B cell (primary cell): Measurements from ENCODE around the gene SCNM1.

Source experiments
- EZH2 ChIP-seq: IDR thresholded peaks from 2 replicates; pipeline ENCODE4 v1.6.1; 2012; ENCODE audit warnings: borderline replicate concordance, low read depth, mild to moderate bottlenecking, moderate library complexity, low read length; ENCODE audit not compliant: insufficient read depth, poor library complexity, severe bottlenecking
- TF ChIP-seq, protein P1 (sequence below): fragments of 200-600 bp; IDR thresholded peaks from one replicate; pipeline ENCODE4 v1.8.0; 2022; ENCODE audit warnings: antibody characterized with exemption, mild to moderate bottlenecking

DNA sequence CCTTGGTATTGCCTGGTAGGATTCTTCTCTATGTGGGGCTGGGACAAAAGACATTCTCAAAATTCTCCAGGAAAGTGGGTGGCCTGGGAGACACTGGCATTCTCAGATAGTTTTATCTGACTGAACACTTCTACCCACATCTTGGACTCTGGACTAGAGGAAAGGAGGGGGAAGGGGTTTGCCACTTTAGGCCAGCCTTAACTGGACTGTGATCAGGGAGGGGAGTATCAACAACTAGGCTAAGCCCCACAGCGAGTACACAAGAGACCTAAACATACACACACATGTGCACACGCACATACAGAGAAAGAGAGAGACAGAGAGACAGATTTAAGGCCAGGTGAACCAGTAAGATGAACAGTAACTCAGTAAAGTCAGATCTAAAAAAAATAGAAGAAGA, 18.3 kb upstream of the SCNM1 start:
- TF ChIP-seq, protein P1, sequence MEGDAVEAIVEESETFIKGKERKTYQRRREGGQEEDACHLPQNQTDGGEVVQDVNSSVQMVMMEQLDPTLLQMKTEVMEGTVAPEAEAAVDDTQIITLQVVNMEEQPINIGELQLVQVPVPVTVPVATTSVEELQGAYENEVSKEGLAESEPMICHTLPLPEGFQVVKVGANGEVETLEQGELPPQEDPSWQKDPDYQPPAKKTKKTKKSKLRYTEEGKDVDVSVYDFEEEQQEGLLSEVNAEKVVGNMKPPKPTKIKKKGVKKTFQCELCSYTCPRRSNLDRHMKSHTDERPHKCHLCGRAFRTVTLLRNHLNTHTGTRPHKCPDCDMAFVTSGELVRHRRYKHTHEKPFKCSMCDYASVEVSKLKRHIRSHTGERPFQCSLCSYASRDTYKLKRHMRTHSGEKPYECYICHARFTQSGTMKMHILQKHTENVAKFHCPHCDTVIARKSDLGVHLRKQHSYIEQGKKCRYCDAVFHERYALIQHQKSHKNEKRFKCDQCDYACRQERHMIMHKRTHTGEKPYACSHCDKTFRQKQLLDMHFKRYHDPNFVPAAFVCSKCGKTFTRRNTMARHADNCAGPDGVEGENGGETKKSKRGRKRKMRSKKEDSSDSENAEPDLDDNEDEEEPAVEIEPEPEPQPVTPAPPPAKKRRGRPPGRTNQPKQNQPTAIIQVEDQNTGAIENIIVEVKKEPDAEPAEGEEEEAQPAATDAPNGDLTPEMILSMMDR, result no peak
- no peak for TF ChIP-seq EZH2
